GM18511 (cell line): ENCODE measurements around the gene SMC1B.

Experiments
- ATAC-seq: cut with Tn5 transposase; IDR thresholded peaks from one replicate; pipeline ENCODE4 v1.9.1; 2021; ENCODE audit warnings: mild to moderate bottlenecking, moderate library complexity; ENCODE audit not compliant: unreplicated experiment

Gene SMC1B

DNA sequence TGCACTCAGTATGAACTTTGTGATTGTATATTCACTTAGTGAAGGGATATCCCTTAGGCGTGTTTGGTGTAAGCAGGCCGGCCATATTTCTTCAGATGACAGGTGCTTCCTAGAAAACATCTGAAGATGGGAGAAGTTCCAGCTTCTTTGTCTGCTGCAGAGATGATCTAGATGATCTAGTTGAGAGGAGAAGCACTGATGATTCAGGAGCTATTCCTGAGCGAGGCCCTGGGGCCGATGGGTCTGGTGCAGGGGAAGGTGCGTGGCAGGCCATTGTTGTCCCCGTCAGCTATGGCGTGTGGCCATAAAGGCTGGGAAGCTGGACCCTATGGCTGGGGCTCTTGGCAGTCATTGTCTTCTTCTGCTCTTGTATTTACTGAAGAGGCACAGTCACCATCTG is 89.7 kb downstream of the SMC1B start:
- no peak for ATAC-seq

DNA sequence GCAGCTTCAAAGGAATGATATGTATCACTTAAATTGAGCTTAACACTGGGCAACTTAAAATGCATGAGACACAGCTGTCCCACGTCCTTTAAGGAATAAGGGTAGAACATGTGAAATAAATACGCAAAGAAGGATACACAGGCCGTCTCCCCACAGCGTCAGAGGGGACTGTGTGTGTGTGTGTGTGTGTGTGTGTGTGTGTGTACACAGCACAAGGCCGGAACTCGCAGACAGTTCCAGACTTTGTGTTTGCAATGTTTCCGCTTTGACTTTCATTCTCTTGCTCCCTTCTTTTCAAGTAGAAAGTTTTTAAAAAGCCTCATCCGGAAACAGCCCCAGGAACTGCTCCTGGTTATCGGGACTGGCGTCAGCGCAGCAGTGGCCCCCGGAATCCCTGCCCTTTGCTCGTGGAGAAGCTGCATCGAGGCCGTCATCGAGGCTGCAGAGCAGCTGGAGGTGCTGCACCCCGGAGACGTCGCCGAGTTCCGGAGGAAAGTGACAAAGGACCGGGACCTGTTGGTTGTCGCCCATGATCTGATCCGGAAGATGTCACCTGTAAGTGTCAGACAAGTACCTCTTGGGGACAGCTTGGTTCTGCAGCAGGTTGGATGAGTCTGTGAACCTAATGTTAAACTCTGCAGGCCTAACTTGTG is 90.4 kb downstream of the SMC1B start:
- no peak for ATAC-seq

GRCh38 chr22:45321827-45322226 is 91.6 kb downstream of the SMC1B start:
- no peak for ATAC-seq

DNA sequence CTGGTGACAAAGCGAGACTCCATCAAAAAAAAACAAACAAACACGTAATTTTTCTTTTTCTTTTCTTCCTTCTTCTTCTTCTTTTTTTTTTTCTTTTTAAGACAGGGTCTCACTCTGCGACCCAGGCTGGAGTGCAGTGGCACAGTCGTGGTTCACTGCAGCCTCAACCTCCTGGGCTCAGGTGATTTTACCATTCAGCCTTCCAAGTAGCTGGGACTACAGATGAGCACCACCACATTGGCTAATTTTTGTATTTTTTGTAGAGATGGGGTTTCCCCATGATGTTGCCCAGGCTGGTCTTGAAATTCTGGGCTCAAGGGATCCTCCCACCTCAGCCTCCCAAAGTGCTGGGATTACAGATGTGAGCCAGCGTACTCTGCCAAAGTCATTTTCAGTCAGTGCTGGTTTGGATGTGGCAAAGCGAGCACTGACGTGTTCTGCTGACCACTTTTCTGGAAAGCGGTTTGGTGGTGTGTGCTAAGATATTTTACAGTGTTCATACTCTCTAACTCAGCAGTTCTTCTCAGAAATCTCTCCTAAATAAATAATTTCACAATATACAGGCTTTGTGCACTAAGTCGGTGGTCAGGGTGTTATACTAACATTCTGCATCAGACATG is 92.9 kb downstream of the SMC1B start:
- no peak for ATAC-seq

- no peak for ATAC-seq
Measured at GRCh38 chr22:45319324-45319685, 94.1 kb downstream of the SMC1B start.

DNA sequence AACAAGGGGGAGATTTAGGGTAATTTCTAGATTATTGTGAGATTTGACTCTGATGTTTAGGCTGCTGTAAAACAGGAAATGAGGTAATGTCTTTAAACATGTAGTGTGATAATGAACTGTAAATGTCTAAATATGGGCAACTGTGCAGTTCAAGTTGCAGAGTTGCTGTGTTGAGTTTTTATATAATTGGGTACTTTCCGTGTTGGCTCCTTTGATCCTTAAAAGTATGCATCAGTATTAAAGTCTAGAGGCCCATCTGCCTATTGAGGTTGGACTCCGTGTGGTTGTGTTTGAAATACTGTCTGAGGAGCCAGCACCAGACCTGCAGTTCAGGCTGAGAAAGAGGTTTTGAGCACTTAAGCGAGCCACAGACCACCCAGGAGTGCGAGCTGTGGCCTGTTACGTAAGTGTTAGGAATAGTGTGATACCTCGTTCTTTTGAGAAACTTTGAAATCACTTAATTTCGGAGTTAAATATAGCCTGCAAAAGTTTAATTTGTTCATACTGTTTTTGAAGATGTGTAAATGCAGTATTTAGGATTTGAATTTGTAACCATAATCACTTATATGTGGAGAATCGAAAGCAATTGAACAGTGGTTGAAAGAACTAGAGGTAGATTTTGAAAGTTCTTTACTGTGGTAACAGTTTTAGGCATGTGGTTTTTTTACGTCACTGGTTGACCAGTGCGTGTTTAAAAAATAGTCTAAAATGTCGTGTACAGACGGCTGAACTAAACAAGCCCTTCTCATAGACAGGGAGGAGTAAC is 94.7 kb downstream of the SMC1B start:
- ATAC-seq, result peak; percentile 48

DNA sequence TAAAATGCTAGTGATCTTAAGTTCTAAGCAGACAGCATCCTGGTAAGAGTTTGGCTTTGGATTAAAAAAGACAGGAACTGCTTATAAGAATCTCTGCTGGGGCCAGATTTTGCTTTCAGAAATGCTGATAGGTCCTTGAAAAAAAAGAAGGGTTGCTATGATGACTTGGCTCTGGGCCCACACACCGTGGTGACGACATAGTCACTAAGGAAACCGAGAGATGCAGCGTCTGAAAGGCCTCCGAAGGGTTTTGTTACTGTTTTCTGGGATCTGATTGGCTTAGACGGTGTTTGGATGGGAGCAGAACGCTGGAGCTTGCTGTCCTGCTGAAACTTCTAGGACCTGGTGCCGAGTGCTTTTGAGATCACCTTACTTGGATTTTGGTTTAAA is 95.2 kb downstream of the SMC1B start:
- ATAC-seq, result peak; percentile 60

GRCh38 chr22:45317551-45318167 is 95.7 kb downstream of the SMC1B start:
- no peak for ATAC-seq

DNA sequence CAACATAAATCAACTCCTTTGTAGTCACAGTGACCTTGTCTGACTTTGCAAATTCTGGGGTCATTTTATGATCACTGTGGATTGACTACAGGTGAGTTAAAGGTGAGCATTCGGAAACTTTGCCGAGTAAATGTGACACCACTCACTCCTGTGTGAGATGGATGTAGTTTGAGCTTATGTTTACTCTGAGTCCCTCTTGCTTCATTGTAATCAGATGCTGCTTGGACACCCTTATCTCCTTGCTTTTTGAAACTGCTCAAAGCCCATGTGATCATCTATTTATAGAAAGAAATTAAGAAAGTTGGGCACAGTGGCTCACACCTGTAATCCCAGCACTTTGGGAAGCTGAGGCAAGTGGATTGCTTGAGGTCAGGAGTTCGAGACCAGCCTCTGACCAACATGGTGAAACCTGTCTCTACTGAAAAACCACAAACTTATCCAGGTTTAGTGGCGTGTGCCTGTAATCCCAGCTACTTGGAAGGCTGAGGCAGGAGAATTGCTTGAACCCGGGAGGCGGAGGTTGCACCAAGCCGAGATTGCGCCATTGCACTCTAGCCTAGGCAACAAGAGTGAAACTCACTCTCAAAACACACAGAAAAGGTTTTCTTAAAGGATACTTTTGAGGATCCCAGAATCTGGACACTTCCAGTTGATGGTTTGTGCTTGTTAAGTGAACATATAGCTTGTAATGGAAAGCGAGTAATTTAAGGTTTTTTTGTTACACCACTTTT is 96.4 kb downstream of the SMC1B start:
- no peak for ATAC-seq

DNA sequence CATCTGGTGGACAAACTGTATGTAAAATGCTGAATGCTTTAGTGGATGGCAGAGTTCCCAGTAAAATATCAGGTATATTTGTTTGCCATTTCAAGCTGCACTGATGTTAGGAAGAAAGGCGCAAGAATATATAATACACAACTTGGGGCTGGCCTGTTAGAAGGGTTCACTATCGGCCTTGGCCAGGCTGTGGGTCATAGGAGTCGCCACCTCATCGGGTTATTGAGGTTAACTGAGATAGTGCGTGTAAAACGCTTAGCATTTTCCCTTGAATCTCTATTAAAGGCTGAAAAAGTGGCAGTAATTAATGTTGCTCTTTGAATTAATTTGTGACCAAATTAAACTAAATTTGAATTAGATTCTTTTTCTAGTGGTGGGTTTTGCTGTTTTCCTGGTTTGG is 98.6 kb downstream of the SMC1B start:
- ATAC-seq, result no peak

- no peak for ATAC-seq
Measured at GRCh38 chr22:45314054-45314721, 99.2 kb downstream of the SMC1B start.

GRCh38 chr22:45312856-45313255 is 100.5 kb downstream of the SMC1B start:
- ATAC-seq, result no peak

DNA sequence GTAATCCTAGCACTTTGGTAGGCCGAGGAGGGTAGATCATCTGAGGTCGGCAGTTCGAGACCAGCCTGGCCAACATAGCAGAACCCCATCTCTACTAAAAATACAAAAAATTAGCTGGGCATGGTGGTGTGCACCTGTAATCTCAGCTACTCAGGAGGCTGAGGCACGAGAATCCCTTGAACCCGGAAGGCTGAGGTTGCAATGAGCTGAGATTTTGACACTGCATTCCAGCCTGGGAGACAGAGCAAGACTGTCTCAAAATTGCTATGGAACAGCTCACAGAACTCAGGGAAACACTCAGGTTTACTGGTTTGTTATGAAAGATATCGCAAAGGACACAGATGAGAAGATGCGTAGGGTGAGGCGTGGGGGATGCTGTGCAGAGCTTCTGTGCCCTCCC is 101.0 kb downstream of the SMC1B start:
- no peak for ATAC-seq

GRCh38 chr22:45310977-45311531 is 102.3 kb downstream of the SMC1B start:
- ATAC-seq, result no peak

- no peak for ATAC-seq
Measured at GRCh38 chr22:45310331-45310976, 102.9 kb downstream of the SMC1B start.

DNA sequence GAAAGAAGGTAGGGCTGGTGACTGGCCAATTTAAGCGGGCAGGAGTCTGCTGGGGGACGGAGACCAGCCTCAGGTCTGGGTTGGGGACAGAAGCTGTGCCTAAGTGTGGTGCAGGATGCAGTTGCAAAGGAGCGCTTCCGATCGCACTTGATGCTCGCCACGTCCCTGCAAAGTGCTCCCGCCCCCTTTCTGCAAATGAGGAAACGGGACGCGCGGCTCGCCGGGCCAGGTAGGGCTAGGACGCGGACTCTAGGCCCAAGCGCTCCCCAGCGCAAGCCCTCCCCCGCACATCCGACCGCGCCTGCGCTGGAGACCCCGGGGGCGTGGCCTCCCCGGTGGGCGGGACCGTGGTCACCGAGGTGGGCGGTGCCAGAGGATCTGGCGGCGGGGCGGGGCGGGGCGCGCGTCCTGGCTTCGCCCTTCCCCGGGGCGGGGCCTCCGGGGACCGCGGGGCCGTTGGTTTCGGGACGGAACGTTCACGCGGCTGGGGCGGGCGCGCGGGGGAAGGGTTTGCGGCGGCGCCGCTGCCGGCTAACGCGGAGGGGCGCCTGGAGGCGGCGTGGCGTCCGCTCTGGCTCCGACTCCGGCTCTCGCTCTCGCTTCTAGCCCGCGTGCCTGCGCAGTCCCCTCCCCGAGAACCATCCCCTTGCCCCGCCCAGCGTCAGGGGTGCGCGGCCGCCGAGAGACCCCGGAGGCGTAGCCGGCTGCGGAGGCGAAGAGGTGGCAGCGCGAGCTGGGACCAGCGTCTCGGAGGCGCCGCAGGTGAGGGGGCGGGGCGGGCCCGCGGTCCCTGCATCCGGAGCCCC is 103.8 kb downstream of the SMC1B start, which contains the start of gene FAM118A:
Gene FAM118A, plus strand, starts transcription at position 513 of the 806 bp plus-strand sequence. CDS start 12,446 bp downstream, outside the sequence.
- ATAC-seq, result peak; percentile 83

DNA sequence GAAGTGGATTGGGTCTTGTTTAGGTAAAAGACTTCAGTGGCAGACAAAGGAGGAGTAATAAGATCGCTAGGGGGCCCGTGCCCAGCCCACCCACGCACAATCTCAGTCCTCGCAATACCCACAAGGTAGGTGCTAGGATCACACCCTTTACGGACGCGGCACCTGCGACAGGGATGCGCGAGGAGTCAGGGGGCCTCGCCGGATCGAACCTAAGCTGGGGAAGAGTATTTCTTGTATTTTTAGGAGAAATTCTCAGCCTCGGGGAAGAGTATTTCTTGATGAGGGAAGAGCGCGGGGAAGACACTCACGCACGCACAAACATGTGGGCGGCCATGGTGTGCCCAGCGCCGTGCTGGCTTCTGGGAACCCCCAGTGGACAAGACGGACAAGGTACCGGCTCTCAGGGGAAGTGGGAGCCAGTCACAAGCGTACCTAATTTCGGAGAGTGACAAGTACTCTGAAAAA is 104.4 kb downstream of the SMC1B start:
- ATAC-seq, result no peak

DNA sequence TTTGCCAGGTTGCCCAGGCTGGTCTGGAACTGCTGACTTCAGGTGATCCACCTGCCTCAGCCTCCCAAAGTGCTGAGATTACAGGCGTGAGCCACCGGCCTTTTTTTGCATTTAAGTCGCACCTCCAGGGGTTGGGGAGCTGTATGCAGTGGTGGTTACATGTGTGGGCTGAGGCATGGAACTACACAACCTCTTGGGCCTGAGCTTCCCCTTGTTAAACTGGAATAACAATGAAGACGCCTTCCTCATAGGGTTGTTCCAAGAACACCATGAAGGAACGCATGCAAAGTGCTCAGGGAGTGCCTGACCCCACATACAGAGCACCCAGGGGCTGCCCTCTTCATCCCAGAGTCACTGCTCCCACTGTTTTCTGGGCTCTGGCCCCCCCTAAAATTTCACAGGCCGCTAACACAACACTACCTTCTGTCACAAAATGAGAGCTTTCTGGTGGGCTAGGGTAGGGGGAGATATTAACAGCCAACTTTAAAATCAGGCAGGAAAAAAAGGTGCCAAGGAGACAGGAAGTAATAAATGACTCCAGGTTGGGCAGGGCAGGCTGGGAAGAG is 104.9 kb downstream of the SMC1B start:
- ATAC-seq, result no peak
